Activated CD4-positive, alpha-beta T cell treated with anti-CD3 and anti-CD28 coated beads, Interleukin-2, amount 50 U/mL, for 4 hours (primary cell): ENCODE results near the gene INPP5D.

Source experiments
- DNase-seq, 2 experiments: peaks; one replicate each; pipeline ENCODE4 v3.0.0-alpha.2; 2020

INPP5D gene

GRCh38 chr2:233079953-233080835, 20.1 kb downstream of the INPP5D start:
- no peak for DNase-seq

GRCh38 chr2:233080836-233081229, 20.7 kb downstream of the INPP5D start:
- DNase-seq, result no peak

- DNase-seq, result peak; percentile 56
Observed at GRCh38 chr2:233081232-233081730, 21.1 kb downstream of the INPP5D start.

GRCh38 chr2:233081731-233082221, 21.6 kb downstream of the INPP5D start:
- DNase-seq, result no peak

GRCh38 chr2:233082222-233082930, 22.2 kb downstream of the INPP5D start:
- no peak for DNase-seq

- no peak for DNase-seq
Observed at GRCh38 chr2:233082931-233083755, 23.0 kb downstream of the INPP5D start.

GRCh38 chr2:233083782-233084181, 23.6 kb downstream of the INPP5D start:
- no peak for DNase-seq

GRCh38 chr2:233084488-233084887, 24.3 kb downstream of the INPP5D start:
- no peak for DNase-seq

- no peak for DNase-seq
Observed at GRCh38 chr2:233085037-233085838, 25.1 kb downstream of the INPP5D start.

GRCh38 chr2:233085839-233086150, 25.7 kb downstream of the INPP5D start:
- DNase-seq, result no peak

- DNase-seq, result no peak
Observed at GRCh38 chr2:233087713-233088112, 27.6 kb downstream of the INPP5D start.

GRCh38 chr2:233088972-233089345, 28.8 kb downstream of the INPP5D start:
- DNase-seq, result no peak

GRCh38 chr2:233089851-233090250, 29.7 kb downstream of the INPP5D start:
- DNase-seq, result no peak

- DNase-seq, result no peak
Observed at GRCh38 chr2:233090879-233091278, 30.7 kb downstream of the INPP5D start.

- no peak for DNase-seq
Observed at GRCh38 chr2:233091595-233092375, 31.6 kb downstream of the INPP5D start.

GRCh38 chr2:233092432-233093165, 32.5 kb downstream of the INPP5D start:
- no peak for DNase-seq

GRCh38 chr2:233093166-233093448, 33.0 kb downstream of the INPP5D start:
- no peak for DNase-seq

GRCh38 chr2:233093721-233094120, 33.6 kb downstream of the INPP5D start:
- no peak for DNase-seq

- no peak for DNase-seq
Observed at GRCh38 chr2:233094614-233095013, 34.5 kb downstream of the INPP5D start.

- no peak for DNase-seq
Observed at GRCh38 chr2:233096006-233096405, 35.9 kb downstream of the INPP5D start.

GRCh38 chr2:233098618-233099017, 38.5 kb downstream of the INPP5D start:
- DNase-seq, result no peak
